HEK293T (cell line): ENCODE data around the gene MAP7.

Experiments used
- CTCF ChIA-PET: fragments of 350-600 bp; formaldehyde crosslinking; extraction: SDS; loops from one replicate; lab custom pipeline; 2021; ENCODE audit warnings: antibody characterized with exemption, inconsistent platforms; lab: Yijun Ruan, JAX
- POLR2A ChIA-PET: fragments of 350-600 bp; formaldehyde crosslinking; extraction: SDS; loops from one replicate; lab custom pipeline; 2020; ENCODE audit warnings: antibody characterized with exemption, inconsistent platforms; lab: Yijun Ruan, JAX
- DNase-seq: peaks from one replicate; pipeline ENCODE4 v3.0.0; 2012; ENCODE audit warnings: mixed read lengths; ENCODE audit errors: extremely low spot score
- ARNT ChIP-seq: fragments of 450-650 bp; IDR thresholded peaks from 2 replicates; pipeline ENCODE4 v1.6.1; 2017; ENCODE audit warnings: mild to moderate bottlenecking
- BHLHE40 ChIP-seq: fragments of 450-650 bp; IDR thresholded peaks from 2 replicates; pipeline ENCODE4 v1.6.1; 2016; ENCODE audit warnings: mild to moderate bottlenecking, moderate library complexity, borderline replicate concordance
- ELF4 ChIP-seq: fragments of 450-650 bp; IDR thresholded peaks from 2 replicates; pipeline ENCODE4 v1.6.1; 2017; ENCODE audit warnings: antibody characterized with exemption
- LEF1 ChIP-seq: fragments of 450-650 bp; IDR thresholded peaks from 2 replicates; pipeline ENCODE4 v1.6.1; 2017; ENCODE audit warnings: mild to moderate bottlenecking, borderline replicate concordance
- NFRKB ChIP-seq: fragments of 450-650 bp; IDR thresholded peaks from 2 replicates; pipeline ENCODE4 v1.6.1; 2016; ENCODE audit warnings: mild to moderate bottlenecking, moderate library complexity
- SP1 ChIP-seq: fragments of 450-650 bp; IDR thresholded peaks from 2 replicates; pipeline ENCODE4 v1.6.1; 2017
- TARDBP ChIP-seq: fragments of 450-650 bp; IDR thresholded peaks from 2 replicates; pipeline ENCODE4 v1.6.1; 2016
- ZNF384 ChIP-seq: fragments of 450-650 bp; IDR thresholded peaks from 2 replicates; pipeline ENCODE4 v1.6.1; 2016
- TF ChIP-seq, protein P1 (sequence below): fragments of 450-650 bp; IDR thresholded peaks from 2 replicates; pipeline ENCODE4 v1.6.1; 2016

The MAP7 gene

GRCh38 chr6:136303516-136303915, 246.7 kb downstream of the MAP7 start:
- POLR2A ChIA-PET, result interaction anchor here (4.8 kb wide), 1 partner anchor 14 kb away, joined by 30 read pairs; the partner anchor contains the start of gene BCLAF1
- DNase-seq, result no peak
- TF ChIP-seq SP1 (no peak), NFRKB (no peak), LEF1 (no peak), ARNT (no peak), ZNF384 (no peak), TARDBP (no peak), ELF4 (no peak)
- CTCF ChIA-PET, result no interaction called here

- TF ChIP-seq, protein P1, sequence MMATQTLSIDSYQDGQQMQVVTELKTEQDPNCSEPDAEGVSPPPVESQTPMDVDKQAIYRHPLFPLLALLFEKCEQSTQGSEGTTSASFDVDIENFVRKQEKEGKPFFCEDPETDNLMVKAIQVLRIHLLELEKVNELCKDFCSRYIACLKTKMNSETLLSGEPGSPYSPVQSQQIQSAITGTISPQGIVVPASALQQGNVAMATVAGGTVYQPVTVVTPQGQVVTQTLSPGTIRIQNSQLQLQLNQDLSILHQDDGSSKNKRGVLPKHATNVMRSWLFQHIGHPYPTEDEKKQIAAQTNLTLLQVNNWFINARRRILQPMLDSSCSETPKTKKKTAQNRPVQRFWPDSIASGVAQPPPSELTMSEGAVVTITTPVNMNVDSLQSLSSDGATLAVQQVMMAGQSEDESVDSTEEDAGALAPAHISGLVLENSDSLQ, result no peak
- TF ChIP-seq ZNF384, result no peak
- TF ChIP-seq LEF1, result no peak
- TF ChIP-seq NFRKB, result no peak
- TF ChIP-seq BHLHE40, result no peak
- CTCF ChIA-PET, result no interaction called here
- no peak for DNase-seq
- POLR2A ChIA-PET, result no interaction called here
These were observed 255.6 kb downstream of the MAP7 start for GRCh38 chr6:136294621-136295020.
